ENCODE data around the gene IDH2.

The IDH2 gene

DNA sequence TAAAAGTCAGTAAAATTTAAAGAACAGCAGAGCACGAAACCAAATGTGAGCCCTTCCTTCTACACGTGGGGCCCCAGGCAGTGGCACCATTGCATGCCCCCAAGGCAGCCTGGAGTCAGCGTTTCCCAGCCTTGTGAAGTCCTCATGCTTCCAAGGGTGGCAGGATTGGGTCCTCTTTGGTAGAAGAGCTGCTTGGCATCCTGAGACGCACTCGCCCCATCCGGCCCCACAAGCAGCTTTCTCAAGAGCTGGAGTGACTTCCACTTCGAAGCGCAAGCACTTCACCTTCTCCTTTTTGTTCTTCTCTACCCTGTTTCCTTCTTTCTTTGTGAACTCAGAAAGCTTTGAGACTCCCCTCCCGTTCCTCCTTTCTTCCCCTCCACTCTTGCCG, 66.4 kb downstream of the IDH2 start:
- no peaks in the 10 kb centered on the region for H3K27me3 Mint-ChIP-seq
- no peaks in the 10 kb centered on the region for H3K9me3 Mint-ChIP-seq
- H3K36me3 Mint-ChIP-seq (ENCODE audit: insufficient read depth) = peaks cover 17% of the 10 kb centered on the region
- H3K27ac Mint-ChIP-seq = peak overlapping the region; percentile 81 to 91
- peak overlapping the region; percentile 13 to 76 for H3K4me3 Mint-ChIP-seq
- ATAC-seq (replicated peaks) (no peak), DNase-seq (no peak)
- peaks cover 56 to 59% of the 10 kb centered on the region in 2 donors for H3K4me1 Mint-ChIP-seq (ENCODE audit: low read depth in 2 of 2)

DNA sequence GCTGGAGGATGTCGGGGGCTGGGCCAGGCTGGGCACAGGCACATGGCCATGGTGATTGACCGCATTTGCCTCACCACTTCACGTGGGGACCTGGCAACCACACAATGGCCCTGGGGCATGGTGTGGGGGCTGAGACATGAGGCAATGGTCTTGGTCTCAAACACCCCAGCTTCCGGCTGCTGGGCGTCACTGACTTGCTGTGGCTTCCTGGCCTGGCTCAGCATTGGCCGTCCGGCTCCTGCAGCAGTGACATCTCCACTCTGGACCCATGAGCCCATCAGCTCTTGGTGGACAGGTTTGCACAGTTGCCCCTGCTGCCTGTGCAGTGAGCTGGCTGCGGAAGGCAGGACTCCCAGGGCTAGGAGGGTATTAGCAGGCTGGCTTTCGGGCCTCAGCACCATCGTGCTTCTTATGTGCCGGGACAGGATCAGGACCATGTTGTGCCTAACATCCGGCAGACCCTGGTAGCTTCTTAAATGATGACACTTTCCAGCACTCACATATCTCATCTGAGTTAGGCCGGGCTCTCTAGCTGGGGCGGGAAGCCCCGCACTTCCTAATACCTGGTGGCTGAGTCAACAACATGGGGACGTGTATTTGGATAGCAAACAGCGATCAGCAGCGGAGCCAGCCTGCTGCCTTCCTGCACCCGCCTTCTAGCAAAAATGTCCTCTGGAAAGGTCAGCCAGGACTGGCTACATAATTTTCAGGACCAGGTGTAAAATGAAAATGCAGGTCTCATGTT, 67.0 kb downstream of the IDH2 start:
- H3K36me3 Mint-ChIP-seq (ENCODE audit: insufficient read depth) = peaks cover 17% of the 10 kb centered on the region
- no peaks in the 10 kb centered on the region for H3K9me3 Mint-ChIP-seq
- H3K27me3 Mint-ChIP-seq = no peaks in the 10 kb centered on the region
- ATAC-seq (replicated peaks) (peak; percentile 13), DNase-seq (no peak)
- peaks cover 55 to 56% of the 10 kb centered on the region in 2 donors for H3K4me1 Mint-ChIP-seq (ENCODE audit: low read depth in 2 of 2)
- peak overlapping the region; percentile 68 to 76 for H3K4me3 Mint-ChIP-seq
- peak overlapping the region; percentile 81 to 91 for H3K27ac Mint-ChIP-seq

DNA sequence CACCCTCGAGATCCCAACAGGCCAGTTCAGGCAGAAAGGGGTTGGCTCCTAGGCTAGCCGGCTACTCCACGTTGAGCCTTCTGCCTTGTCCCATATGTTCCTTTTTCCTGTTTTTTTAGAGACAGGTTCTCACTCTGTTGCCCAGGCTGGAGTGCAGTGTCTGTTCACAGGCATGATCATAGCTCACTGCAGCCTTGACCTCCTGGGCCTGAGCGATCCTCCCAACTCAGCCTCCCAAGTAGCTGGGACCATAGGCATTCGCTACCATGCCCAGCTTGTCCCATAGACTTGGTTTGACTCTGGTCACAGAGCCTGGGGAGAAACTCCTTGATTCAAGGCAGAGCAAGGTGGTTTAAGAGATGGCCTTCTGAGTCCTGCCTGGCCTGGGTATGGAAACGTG, 68.8 kb downstream of the IDH2 start:
- H3K27ac Mint-ChIP-seq = peak overlapping the region; percentile 81 to 91
- H3K9me3 Mint-ChIP-seq = no peaks in the 10 kb centered on the region
- peaks cover 53 to 56% of the 10 kb centered on the region in 2 donors for H3K4me1 Mint-ChIP-seq (ENCODE audit: low read depth in 2 of 2)
- H3K36me3 Mint-ChIP-seq (ENCODE audit: insufficient read depth) = peaks cover 19% of the 10 kb centered on the region
- ATAC-seq (replicated peaks) (no peak), DNase-seq (no peak)
- peak overlapping the region; percentile 68 to 76 for H3K4me3 Mint-ChIP-seq
- H3K27me3 Mint-ChIP-seq = no peaks in the 10 kb centered on the region

Measured in effector memory CD8-positive, alpha-beta T cell (primary cell).